NCI-H2081 treated with DMSO at 0.1 percent for 48 hours (cell line): Measurements from ENCODE around the gene TMEM107.

Experiments
- DNase-seq: peaks from one replicate; lab custom pipeline; 2025; lab: John Stamatoyannopoulos, UW

Gene TMEM107

DNA sequence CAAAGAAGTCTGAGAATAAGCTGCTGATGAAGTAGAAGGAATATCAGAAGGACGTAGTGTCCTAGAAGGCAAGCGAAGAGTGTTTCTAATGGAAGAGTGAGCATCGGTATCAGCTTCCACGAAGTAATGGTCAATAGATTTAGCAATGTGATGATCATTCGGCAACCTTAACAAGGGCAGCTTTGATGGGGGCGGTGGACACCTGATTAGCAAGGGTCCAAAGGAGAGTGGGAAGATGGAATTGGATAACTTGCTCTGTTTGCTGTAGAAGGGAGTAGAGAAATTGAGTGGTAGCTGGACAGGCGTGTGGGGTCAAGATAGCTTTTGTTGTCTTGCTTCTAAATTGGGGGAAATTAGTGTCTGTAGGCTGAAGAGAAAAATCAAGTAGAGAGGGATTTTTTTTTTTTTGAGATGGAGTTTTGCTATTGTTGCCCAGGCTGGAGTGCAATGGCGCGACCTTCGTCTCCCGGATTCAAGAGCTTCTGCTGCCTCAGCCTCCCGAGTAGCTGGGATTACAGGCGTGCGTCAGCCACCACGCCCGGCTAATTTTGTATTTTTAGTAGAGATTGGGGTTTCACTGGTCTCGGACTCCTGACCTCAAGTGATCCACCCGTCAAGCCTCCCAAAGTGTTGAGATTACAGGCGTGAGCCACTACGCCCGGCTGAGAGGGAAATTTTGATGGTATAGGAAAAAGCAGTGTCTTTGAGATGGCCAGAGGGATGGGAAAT lies 38.4 kb downstream of the TMEM107 start:
- DNase-seq = no peak

DNA sequence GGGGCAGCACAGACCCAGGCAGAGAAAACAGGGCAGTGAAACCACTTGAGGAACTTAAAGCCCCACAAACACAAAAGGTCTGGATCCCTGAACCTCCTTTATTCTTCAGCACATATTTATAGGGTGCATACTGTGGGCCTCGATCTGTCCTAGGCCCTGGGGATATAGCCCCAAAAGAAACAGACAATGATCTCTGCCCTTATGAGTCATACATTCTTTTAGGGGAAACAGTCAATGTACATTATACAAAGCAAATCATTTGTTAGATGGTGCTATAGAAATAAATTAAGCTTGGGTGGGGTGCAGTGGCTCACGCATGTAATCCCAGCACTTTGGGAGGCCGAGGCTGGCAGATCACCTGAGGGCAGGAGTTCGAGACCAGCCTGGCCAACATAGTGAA lies 42.2 kb downstream of the TMEM107 start:
- no peak for DNase-seq

GRCh38 chr17:8133399-8133798 lies 42.8 kb downstream of the TMEM107 start:
- no peak for DNase-seq

DNA sequence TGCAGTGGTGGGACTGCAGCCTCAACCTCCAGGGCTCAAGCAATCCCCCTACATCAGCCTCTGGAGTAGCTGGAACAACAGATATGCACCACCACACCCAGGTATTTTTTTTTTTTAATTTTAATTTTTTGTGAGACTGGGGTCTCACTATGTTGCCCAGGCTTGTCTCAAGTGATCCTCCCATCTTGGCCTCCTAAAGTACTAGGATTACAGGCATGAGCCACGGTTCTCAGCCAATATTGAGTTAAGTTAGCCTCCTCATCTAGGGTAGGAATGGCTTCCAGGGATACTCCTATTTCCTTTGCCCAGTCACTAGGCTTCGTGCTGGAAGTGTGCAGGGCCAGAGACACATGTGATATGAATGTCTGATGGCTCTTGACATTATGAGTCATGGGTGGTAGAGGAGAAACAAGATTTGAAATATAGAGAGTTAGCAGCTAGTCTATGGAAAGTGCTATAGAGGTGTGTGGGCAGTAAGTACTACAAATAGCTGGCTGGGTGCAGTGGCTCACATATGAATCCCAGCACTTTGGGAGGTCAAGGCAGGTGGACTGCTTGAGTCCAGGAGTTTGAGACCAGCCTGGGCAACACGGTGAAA lies 44.2 kb downstream of the TMEM107 start:
- DNase-seq = no peak

DNA sequence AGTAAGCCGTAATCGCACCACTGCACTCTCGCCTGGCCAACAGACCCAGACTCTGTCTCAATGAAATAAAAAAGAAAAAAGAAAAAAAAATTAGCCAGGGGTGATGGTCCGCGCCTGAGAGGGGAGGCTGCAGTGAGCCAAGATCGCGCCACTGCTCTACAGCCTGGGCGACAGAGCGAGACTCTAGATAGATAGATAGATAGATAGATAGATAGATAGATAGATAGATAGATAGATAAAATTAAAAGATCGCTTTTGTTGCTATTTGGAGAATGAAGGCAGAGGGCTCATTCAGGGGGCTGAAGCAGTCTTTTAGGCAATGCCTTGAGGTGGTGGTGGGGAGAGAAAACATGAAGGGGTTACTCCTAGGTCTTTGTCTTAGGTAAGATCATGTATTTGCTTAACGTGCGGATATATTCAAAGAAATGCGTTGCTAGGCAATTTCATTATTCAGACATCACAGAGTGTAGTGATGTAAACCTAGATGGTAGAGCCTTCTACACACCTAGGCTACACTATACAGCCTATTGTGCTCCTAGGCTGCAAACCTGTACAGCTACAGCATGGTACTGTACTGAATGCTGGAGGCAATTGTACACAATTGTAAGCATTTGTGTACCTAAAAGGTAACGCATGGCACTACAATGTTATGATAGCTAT lies 47.9 kb downstream of the TMEM107 start:
- no peak for DNase-seq

DNA sequence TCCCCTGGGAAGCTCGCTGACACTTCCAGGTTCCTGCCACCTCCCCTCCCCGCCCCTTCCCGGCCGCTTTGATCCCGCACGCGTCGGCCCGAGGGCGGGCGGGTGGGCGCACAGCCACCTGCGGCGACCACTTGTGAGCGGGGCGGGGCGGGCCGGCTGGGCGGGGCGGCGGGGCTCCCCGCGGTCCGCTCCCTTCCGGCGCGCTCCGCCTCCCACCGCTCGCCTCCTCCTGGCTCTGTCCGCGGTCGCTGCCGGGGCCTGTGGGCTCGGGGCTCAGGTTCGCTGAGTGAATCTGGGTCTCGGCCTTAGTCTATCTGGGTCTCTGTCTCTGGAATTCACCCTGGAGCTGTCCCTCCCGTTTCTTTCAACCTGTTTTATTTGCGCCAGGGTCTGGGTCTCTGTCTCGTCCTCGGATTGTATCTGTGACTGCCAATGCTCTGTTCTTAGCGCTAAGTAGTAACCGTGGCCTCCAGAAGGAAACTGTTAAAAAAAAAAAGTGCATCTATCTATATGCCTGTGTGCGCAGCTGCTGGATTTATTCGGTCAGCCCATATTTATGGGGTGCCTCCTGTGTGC lies 49.6 kb downstream of the TMEM107 start:
- DNase-seq = no peak

- no peak for DNase-seq
Observed at GRCh38 chr17:8125947-8126490, 50.2 kb downstream of the TMEM107 start.

GRCh38 chr17:8125154-8125946 lies 50.8 kb downstream of the TMEM107 start:
- no peak for DNase-seq

- no peak for DNase-seq
Observed at GRCh38 chr17:8124350-8125153, 51.6 kb downstream of the TMEM107 start.

GRCh38 chr17:8123695-8124349 lies 52.4 kb downstream of the TMEM107 start, which contains the start of gene HES7:
TSS of gene HES7 (minus strand) at chr17:8124106. CDS start at chr17:8124084, 22 bp downstream.
- DNase-seq = no peak

DNA sequence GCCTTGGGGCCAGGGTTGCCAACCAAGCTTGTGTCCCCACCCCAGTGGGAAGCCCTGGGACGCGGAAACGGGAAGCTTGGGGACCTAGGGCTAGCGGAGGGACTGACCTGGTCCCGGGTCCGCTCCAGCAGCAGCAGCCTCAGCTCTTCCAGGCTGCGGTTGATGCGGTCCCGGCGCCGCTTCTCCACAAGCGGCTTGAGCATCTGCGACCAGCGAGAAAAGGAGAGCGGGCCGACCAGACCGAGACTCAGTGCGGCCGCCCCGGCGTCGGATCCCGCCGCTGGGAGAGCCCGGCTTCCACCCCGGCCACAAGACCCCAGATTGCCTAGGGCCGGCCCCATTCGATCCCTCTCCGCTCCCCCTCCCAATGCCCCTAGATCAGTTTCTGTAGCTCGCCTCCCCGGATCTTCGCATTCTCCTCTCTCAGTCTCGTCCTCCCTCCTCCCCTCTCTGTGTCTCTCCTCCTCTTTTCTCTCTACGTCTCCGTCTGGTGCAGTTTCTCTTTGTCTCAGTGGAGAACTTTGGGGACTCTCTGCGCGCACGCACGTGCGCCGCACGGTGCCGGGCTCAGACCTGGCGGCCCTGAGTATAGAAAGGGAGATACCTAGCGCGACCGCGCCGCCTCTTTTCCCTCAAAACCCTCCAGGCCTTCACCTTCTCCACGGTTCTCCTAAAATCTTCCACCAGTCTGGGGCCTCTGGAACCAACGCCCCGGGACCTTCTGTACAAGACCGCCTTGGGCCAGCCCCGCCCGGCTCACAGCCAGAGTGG lies 53.1 kb downstream of the TMEM107 start:
- no peak for DNase-seq
